Right atrium auricular region (tissue), 2 donors: ENCODE measurements around the gene NAMPT. TPM values are rescaled to one million over a fixed set of nuclear protein-coding genes. Genes with fewer than 3 reads are reported as not detected.

Experiments used
- DNase-seq: peaks from one replicate; pipeline ENCODE4 v3.0.0-alpha.2; 2019; ENCODE audit warnings: low spot score
- H3K27ac ChIP-seq, 2 donors: fragments of 200-600 bp; sonication (generic); 1 replicate in 1 of 2; 2 replicates in 1 of 2; pipeline ENCODE4 v1.5.1; 2016 to 2019
- H3K27me3 ChIP-seq, 2 donors: fragments of 200-600 bp; sonication (generic); one replicate each; pipeline versions ENCODE4 v1.5.1 to v1.6.0; 2017 to 2019
- H3K36me3 ChIP-seq: fragments of 200-600 bp; sonication (generic); one replicate; pipeline ENCODE4 v1.5.1; 2016
- H3K4me1 ChIP-seq, 2 donors: fragments of 200-600 bp; sonication (generic); one replicate each; pipeline versions ENCODE4 v1.5.1 to v1.6.0; 2017 to 2019
- H3K4me3 ChIP-seq, 2 donors: fragments of 200-600 bp; sonication (generic); 1 replicate in 1 of 2; 2 replicates in 1 of 2; pipeline ENCODE4 v1.5.1; 2017 to 2019; ENCODE audit warnings: mild to moderate bottlenecking in 1 of 2, moderate library complexity in 1 of 2
- H3K9me3 ChIP-seq, 2 donors: fragments of 200-600 bp; sonication (generic); one replicate each; pipeline ENCODE4 v1.5.1; 2019
- CTCF ChIP-seq, 2 donors: fragments of 200-600 bp; sonication (generic); IDR thresholded peaks; one replicate each; pipeline ENCODE4 v1.5.1; 2019; ENCODE audit warnings: antibody characterized with exemption in 2 of 2
- total RNA-seq, 2 donors: library from RNA; depleted of rRNA; stranded (reverse); fragments of >200 nt; gene quantifications; one replicate each; pipeline ENCODE4 v1.1.0, GENCODE V29; 2016

The NAMPT gene
- total RNA-seq, 2 donors from 2014 or later = 143 to 194 TPM

GRCh38 chr7:106285855-106286492 is 1.2 kb upstream of the NAMPT start:
- TF ChIP-seq CTCF (IDR thresholded peaks at IDR 0.05) = no peak
- Histone ChIP-seq H3K9me3 (no peaks in the 10 kb centered on the region), H3K4me1 (peaks cover 0 to 26% of the 10 kb centered on the region in 2 donors), H3K4me3 (peak overlapping the region; percentile 52 to 81), H3K27me3 (no peaks in the 10 kb centered on the region), H3K27ac (peak overlapping the region; percentile 98), H3K36me3 (no peaks in the 10 kb centered on the region)
- DNase-seq = no peak

DNA sequence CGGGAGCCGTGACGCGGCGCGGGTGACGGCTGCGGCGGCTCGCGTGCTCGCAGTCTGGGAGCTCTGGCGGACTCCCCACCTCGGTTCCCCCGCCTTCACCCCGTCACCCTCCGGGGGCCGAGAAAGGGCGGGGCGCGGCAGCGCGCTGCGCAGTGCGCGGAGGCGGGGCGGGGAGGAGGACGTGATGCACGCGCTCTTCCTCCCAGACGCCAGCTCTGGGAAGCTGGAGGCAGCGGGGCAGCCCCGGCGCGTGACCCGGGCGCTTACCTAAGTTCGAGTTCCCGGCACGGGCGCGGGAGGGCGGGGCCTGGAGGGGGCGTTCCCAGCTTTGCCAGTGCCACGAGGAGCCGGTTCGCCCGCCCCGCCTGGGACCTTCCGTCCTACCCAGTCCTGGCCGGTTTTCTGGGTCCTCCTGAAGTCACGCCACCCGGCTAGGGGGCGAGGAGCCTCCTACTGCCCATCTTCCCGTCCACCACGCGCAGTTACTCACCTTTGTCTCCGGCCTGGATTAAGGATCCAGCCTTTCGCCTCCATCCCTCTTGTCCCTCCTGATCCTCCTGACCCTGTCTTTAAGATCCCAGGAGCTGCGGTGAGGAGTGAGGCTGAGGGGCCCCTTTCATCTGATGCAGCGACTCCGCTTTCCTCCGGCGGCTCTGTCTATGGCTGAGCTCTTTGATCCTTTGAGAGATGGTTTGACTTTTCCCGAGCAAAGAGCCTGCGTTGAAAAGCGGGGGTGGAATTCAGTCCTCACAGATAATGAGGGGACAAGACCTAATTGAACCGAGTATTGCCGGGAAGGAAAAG is 470 bp upstream of the NAMPT start:
- no peak for TF ChIP-seq CTCF (IDR thresholded peaks at IDR 0.05)
- peak overlapping the region; percentile 81 to 84 for H3K4me3 ChIP-seq
- peak; percentile 99 for DNase-seq
- H3K4me1 ChIP-seq = peaks cover 0 to 31% of the 10 kb centered on the region in 2 donors
- H3K36me3 ChIP-seq = no peaks in the 10 kb centered on the region
- H3K27ac ChIP-seq = peak overlapping the region; percentile 98
- H3K27me3 ChIP-seq = no peaks in the 10 kb centered on the region
- no peaks in the 10 kb centered on the region for H3K9me3 ChIP-seq

- peak overlapping the region; percentile 94 to 98 for H3K27ac ChIP-seq
- H3K4me1 ChIP-seq = peaks cover 0 to 36% of the 10 kb centered on the region in 2 donors
- no peaks in the 10 kb centered on the region for H3K27me3 ChIP-seq
- H3K36me3 ChIP-seq = no peaks in the 10 kb centered on the region
- DNase-seq = peak; percentile 60
- H3K9me3 ChIP-seq = no peaks in the 10 kb centered on the region
- no peak for TF ChIP-seq CTCF (IDR thresholded peaks at IDR 0.05)
- peak overlapping the region; percentile 81 to 84 for H3K4me3 ChIP-seq
These were observed 711 bp downstream of the NAMPT start for GRCh38 chr7:106283831-106284713.

GRCh38 chr7:106283501-106283830 is 1.3 kb downstream of the NAMPT start:
- no peak for TF ChIP-seq CTCF (IDR thresholded peaks at IDR 0.05)
- Histone ChIP-seq H3K36me3 (no peaks in the 10 kb centered on the region), H3K27me3 (no peaks in the 10 kb centered on the region), H3K9me3 (no peaks in the 10 kb centered on the region), H3K27ac (peak overlapping the region; percentile 94 to 98), H3K4me1 (peaks cover 0 to 42% of the 10 kb centered on the region in 2 donors), H3K4me3 (peak overlapping the region; percentile 81 to 84)
- no peak for DNase-seq

GRCh38 chr7:106282852-106283251 is 1.9 kb downstream of the NAMPT start:
- Histone ChIP-seq H3K4me1 (peaks cover 0 to 46% of the 10 kb centered on the region in 2 donors), H3K27me3 (no peaks in the 10 kb centered on the region), H3K9me3 (no peaks in the 10 kb centered on the region), H3K4me3 (peak overlapping the region; percentile 81 to 84), H3K36me3 (no peaks in the 10 kb centered on the region), H3K27ac (peak overlapping the region; percentile 94 to 98)
- TF ChIP-seq CTCF (IDR thresholded peaks at IDR 0.05) = no peak
- no peak for DNase-seq
